Effector memory CD8-positive, alpha-beta T cell (primary cell): ENCODE data around the gene MRPL47.

Experiments
- ATAC-seq: fragments of 150-1000 bp; cut with Tn5 transposase; replicated peaks from 2 replicates; pipeline ENCODE4 v1.10.0; 2021; ENCODE audit warnings: mild to moderate bottlenecking, moderate library complexity
- DNase-seq, 3 experiments: peaks; one replicate each; pipeline ENCODE4 v3.0.0; 2021
- H3K27ac Mint-ChIP-seq, 2 donors: one replicate each; pipeline ENCODE4 v1.8.0; 2022; ENCODE audit warnings: mild to moderate bottlenecking in 2 of 2, mixed read lengths in 2 of 2, moderate library complexity in 2 of 2
- H3K27me3 Mint-ChIP-seq, 2 donors: one replicate each; pipeline ENCODE4 v1.8.0; 2022; ENCODE audit warnings: mixed read lengths in 2 of 2
- H3K36me3 Mint-ChIP-seq: one replicate; pipeline ENCODE4 v1.8.0; 2022; ENCODE audit warnings: mild to moderate bottlenecking, moderate library complexity, mixed read lengths; ENCODE audit not compliant: insufficient read depth
- H3K4me1 Mint-ChIP-seq, 2 donors: one replicate each; pipeline ENCODE4 v1.8.0; 2022; ENCODE audit warnings: low read depth in 2 of 2, mixed read lengths in 2 of 2
- H3K4me3 Mint-ChIP-seq, 2 donors: one replicate each; pipeline ENCODE4 v1.8.0; 2022; ENCODE audit warnings: mild to moderate bottlenecking in 2 of 2, mixed read lengths in 2 of 2, moderate library complexity in 2 of 2
- H3K9me3 Mint-ChIP-seq, 2 donors: one replicate each; pipeline ENCODE4 v1.8.0; 2022; ENCODE audit warnings: mixed read lengths in 2 of 2

Gene MRPL47

DNA sequence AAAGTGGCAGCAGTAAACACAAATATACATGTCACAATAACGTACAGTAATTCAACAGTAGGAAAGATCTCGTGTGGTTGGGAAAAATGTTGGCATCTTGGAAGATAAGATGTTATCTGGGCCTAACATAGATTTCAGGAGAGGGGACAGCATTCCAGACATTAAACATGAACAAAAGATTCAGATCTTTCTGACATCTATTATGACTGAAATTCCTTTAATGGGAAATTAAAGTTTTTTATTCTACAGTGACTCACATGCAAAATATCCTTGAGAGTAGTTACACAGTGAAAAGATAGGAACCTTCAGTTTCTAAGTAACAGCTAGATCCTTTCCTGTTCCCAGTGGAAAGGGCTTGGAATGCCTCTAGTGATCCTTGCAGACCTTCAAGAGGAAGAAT is 9.4 kb upstream of the MRPL47 start:
- Mint-ChIP-seq H3K27ac (no peak overlapping the region), H3K4me1 (peaks cover 5 to 29% of the 10 kb centered on the region in 2 donors), H3K4me3 (no peak overlapping the region), H3K9me3 (no peaks in the 10 kb centered on the region), H3K36me3 (peaks cover 14% of the 10 kb centered on the region), H3K27me3 (no peaks in the 10 kb centered on the region)
- ATAC-seq, result no peak
- no peak for DNase-seq

DNA sequence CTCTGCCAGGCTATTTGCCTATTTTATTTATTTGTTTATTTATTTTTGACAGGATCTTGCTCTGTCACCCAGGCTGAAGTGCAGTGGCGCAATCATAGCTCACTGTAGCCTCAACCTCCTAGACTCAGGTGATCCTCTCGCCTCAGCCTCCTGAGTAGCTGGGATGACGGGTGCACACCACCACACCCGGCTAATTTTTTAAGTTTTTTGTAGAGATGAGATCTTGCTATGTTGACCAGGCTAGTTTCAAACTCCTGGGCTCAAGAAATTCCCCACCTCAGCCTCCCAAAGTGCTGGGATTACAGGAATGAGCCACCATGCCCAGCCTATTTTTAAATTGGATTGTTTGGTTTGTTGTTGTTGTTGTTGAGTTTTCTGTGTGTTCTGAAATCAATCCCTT is 5.6 kb upstream of the MRPL47 start:
- Mint-ChIP-seq H3K27me3 (no peaks in the 10 kb centered on the region), H3K4me3 (peak overlapping the region in 1 of 2 donors; percentile 37), H3K27ac (peak overlapping the region; percentile 8 to 83), H3K36me3 (peaks cover 8% of the 10 kb centered on the region), H3K9me3 (no peaks in the 10 kb centered on the region), H3K4me1 (peaks cover 15 to 34% of the 10 kb centered on the region in 2 donors)
- no peak for ATAC-seq
- DNase-seq, result no peak

DNA sequence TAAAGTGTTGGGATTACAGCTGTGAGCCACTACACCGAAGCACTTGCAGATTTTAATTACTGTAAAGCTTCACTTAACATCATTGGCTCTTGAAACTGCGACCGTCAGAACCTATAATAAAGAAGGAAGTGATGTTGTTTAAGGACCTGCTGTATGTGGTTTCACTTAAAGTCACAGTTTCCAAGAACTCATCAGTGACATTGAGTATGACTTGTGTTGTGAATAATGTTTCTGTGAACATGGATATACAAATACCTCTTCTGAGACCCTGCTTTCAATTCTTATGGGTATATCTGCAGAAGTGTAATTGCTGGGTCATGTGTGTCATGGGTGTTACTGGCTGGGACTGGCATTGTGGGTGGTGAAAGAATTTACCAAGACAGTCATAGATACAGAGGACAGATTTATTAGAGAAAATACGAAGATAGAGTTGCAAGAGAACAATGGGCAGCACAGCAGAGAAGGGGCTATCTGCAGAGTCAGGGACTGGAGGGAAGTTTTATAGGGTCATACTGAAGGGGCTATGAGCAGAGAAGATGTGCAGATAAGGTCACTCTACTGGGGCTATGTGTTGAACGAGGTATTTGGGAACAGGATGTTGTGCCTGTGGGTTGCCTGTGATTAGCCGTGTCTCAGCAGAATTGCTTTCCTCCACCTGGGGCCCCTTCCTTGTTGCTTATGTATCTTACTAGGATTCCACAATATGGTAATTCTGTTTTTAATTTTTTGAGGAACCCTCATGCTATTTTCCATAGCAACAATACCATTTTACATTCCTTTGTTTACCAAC is 4.7 kb upstream of the MRPL47 start:
- no peak for ATAC-seq

DNA sequence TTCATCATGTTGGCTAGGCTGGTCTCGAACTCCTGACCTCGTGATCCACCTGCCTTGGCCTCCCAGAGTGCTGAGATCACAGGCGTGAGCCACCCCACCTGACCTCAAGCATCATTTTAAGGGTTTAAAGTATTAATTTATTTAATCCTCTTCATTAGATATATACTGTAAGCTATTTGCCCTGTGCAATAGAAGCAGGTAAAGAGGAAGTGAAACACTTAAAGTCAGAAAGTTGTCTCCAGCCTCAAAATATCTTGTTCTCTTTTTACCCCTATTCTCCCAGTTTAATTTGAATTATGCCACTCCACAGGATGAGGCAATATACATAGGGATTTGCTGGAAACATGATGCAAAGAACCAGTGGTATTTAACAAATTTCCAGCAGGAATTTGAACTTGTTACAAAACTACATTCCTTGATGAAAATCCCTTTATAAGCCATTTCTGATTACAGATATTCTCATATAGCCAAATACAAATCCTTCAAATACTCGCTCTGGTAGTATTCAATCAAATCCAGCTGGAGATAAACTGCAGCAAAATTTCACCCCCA is 2.2 kb upstream of the MRPL47 start:
- Mint-ChIP-seq H3K4me3 (peak overlapping the region; percentile 3 to 34), H3K27ac (no peak overlapping the region), H3K27me3 (no peaks in the 10 kb centered on the region), H3K9me3 (no peaks in the 10 kb centered on the region), H3K4me1 (peaks cover 22 to 45% of the 10 kb centered on the region in 2 donors), H3K36me3 (peaks cover 23% of the 10 kb centered on the region)
- no peak for DNase-seq
- no peak for ATAC-seq

More for the DNA sequence above, 4.7 kb upstream of the MRPL47 start:
- DNase-seq, result no peak
- Mint-ChIP-seq H3K9me3 (no peaks in the 10 kb centered on the region), H3K27me3 (no peaks in the 10 kb centered on the region), H3K4me3 (peak overlapping the region; percentile 26 to 54), H3K27ac (peak overlapping the region; percentile 8 to 83), H3K36me3 (peaks cover 17% of the 10 kb centered on the region), H3K4me1 (peaks cover 21 to 43% of the 10 kb centered on the region in 2 donors)

DNA sequence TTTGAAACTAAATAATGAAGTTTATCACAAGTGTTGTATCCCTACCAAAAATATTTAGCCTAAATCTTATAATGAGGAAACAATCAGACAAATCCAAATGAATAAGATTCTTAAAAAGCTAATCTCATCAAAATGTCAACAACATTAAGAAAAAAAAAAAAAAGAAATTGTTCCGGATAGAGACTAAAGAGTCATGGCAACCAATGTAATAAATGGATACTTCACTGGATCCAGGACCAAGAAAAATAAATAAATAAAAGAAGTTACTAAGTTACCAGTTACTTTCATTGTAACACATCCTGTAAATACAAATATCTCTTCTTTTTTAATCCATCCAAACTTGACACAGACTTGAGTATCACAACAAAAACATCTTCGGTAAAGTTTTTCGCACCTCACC is 607 bp downstream of the MRPL47 start:
- Mint-ChIP-seq H3K27ac (peak overlapping the region; percentile 99), H3K36me3 (peaks cover 49% of the 10 kb centered on the region), H3K27me3 (no peaks in the 10 kb centered on the region), H3K9me3 (no peaks in the 10 kb centered on the region), H3K4me3 (peak overlapping the region; percentile 98 to 99), H3K4me1 (peaks cover 18 to 32% of the 10 kb centered on the region in 2 donors)
- DNase-seq (no peak), ATAC-seq (no peak)

DNA sequence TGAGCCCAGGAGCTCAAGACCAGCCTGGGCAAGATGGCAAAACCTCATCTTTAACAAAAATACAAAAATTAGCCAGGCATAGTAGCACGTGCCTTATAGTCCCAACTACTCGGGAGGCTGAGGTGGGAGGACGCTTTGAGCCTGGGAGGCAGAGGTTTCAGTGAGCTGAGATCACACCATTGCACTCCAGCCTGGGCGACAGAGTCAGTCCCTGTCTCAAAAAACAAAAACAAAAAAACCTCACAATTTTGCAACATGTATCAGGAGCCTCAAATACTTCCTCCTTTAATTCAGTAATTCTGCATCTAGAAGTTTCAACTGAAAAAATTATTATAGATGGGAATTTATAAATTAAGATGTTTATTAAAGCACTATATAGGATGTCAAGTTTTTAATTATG is 1.1 kb downstream of the MRPL47 start:
- no peak for ATAC-seq
- H3K9me3 Mint-ChIP-seq, result no peaks in the 10 kb centered on the region
- H3K27me3 Mint-ChIP-seq, result no peaks in the 10 kb centered on the region
- H3K27ac Mint-ChIP-seq, result peak overlapping the region; percentile 99
- H3K4me3 Mint-ChIP-seq, result peak overlapping the region; percentile 98 to 99
- DNase-seq, result no peak
- H3K36me3 Mint-ChIP-seq, result peaks cover 54% of the 10 kb centered on the region
- H3K4me1 Mint-ChIP-seq, result peaks cover 16 to 30% of the 10 kb centered on the region in 2 donors

DNA sequence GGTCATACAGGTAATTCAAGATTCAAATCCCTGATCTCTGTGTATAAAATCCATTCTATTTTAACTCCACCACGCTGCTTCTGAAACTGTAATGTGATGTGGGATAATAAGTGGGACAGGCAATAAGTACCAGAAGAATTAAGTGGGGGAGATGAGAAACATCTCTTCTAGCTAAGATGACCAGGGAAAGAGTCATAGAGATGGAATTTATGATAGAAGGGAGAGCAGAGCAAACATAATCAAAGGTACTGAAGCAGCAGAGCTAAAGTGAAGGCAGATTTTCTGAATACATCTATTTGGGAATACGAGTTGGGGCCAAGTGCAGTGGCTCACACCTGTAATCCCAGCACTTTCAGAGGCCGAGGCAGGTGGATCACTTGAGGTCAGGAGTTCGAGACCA is 4.9 kb downstream of the MRPL47 start:
- Mint-ChIP-seq H3K27me3 (no peaks in the 10 kb centered on the region), H3K27ac (peak overlapping the region in 1 of 2 donors; percentile 65), H3K36me3 (peaks cover 73% of the 10 kb centered on the region), H3K9me3 (no peaks in the 10 kb centered on the region), H3K4me3 (no peak overlapping the region), H3K4me1 (peaks cover 3 to 21% of the 10 kb centered on the region in 2 donors)
- DNase-seq (no peak), ATAC-seq (no peak)

DNA sequence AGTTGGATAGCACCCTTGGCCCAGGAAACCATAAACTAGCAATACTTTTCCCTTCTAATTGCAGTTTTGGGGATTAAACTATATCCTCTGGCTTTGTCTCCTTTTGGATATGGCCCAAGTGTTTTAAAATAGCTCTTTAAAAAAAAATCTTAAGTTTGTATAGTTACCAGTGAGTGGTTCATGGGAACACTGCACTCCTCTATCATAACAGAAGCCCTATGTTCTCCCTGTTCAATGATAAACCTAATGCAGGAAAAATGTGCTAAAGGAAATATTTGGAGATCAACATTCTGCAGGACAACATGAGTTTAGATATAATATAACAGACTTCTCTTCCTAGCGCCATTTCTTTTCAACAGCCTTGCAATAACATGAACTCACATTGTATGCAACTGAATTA is 13.1 kb downstream of the MRPL47 start:
- peaks cover 0 to 7% of the 10 kb centered on the region in 2 donors for H3K4me1 Mint-ChIP-seq
- H3K36me3 Mint-ChIP-seq, result peaks cover 84% of the 10 kb centered on the region
- ATAC-seq (no peak), DNase-seq (no peak)
- H3K27ac Mint-ChIP-seq, result no peak overlapping the region
- no peak overlapping the region for H3K4me3 Mint-ChIP-seq
- no peaks in the 10 kb centered on the region for H3K27me3 Mint-ChIP-seq
- no peaks in the 10 kb centered on the region for H3K9me3 Mint-ChIP-seq

DNA sequence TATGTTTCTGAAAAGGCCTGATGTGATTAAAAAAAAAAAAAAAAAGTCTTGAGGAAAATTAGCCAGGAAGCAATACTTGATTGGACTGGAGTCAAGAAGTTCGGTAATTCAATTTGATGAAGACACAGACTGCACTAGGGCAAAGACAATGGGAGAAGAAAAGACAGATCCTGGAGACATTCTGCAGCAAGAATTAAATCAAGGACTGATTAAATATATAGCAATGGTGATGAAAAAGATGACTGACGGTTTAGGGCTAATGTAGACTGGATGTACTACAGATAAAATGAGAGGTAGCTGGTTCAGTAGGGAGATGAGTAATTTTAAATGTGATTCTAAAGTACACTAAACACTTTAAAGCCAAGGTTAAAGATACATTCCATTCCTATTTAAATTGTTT is 13.8 kb downstream of the MRPL47 start:
- H3K27me3 Mint-ChIP-seq, result no peaks in the 10 kb centered on the region
- DNase-seq (no peak), ATAC-seq (no peak)
- peaks cover 0 to 7% of the 10 kb centered on the region in 2 donors for H3K4me1 Mint-ChIP-seq
- peaks cover 83% of the 10 kb centered on the region for H3K36me3 Mint-ChIP-seq
- no peaks in the 10 kb centered on the region for H3K9me3 Mint-ChIP-seq
- H3K27ac Mint-ChIP-seq, result peak overlapping the region in 1 of 2 donors; percentile 17
- H3K4me3 Mint-ChIP-seq, result no peak overlapping the region

DNA sequence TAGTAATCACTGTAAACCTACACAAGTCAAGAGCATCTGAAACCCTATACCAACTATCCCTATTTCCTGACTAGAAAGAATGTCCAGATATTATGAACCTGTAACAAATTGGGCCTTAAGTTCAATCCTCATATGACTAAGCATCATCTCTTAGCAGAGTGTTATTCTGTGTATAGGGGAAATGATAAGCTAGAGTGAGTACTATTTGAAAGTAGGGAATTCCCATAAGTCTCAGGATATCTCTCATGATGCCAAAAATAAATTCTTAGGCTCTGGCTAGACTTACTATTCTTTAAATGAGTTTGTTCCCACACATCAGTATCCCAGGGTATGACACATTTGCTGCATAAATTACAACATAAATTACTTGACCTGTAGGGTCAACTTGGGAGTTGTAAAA is 15.3 kb downstream of the MRPL47 start:
- Mint-ChIP-seq H3K4me1 (peaks cover 0 to 7% of the 10 kb centered on the region in 2 donors), H3K4me3 (no peak overlapping the region), H3K27me3 (no peaks in the 10 kb centered on the region), H3K36me3 (peaks cover 89% of the 10 kb centered on the region), H3K27ac (no peak overlapping the region), H3K9me3 (no peaks in the 10 kb centered on the region)
- DNase-seq, result no peak
- no peak for ATAC-seq

DNA sequence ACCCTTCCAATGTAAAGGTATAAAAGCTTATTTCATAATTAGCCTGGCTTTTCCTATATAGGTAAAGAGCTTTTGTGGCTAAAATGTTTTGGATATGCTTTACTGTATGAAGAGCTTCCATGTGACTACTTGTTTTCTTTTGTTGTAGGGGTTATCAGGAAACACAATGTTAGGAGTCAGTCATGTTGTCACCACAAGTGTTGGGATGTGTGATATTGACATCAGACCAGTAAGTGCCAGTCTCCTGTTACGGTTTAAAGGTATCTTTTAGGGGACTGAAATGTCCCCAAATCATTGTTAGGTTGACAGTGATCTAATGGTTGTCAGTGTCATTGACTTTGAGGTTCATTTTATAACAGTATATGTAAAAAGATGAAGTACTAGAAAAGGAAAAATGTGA is 23.4 kb downstream of the MRPL47 start:
- H3K4me1 Mint-ChIP-seq, result no peaks in the 10 kb centered on the region
- no peaks in the 10 kb centered on the region for H3K27me3 Mint-ChIP-seq
- no peak for DNase-seq
- H3K27ac Mint-ChIP-seq, result peak overlapping the region in 1 of 2 donors; percentile 22
- ATAC-seq, result no peak
- peaks cover 62% of the 10 kb centered on the region for H3K36me3 Mint-ChIP-seq
- no peaks in the 10 kb centered on the region for H3K9me3 Mint-ChIP-seq
- no peak overlapping the region for H3K4me3 Mint-ChIP-seq

DNA sequence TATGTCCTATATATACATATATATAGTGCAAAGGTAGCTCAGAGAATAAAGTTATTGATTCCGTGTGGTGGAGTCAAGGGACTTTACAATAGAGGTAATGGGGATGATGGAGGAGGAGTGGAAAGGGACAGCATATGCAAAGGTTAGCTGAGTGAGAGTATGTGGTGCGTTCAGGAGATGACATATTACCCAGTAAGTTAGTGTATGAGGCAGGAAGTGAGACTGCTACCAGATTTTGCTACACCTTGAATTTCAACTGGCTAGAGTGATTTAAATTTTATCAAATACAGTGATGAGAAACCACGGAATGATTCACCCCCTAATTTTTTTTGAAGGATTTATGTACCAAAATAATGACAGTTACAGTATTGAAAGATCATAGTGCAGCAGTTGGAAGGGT is 38.9 kb downstream of the MRPL47 start:
- Mint-ChIP-seq H3K4me3 (no peak overlapping the region), H3K4me1 (peaks cover 22 to 24% of the 10 kb centered on the region in 2 donors), H3K36me3 (peaks cover 19% of the 10 kb centered on the region), H3K27ac (peak overlapping the region in 1 of 2 donors; percentile 3), H3K27me3 (no peaks in the 10 kb centered on the region), H3K9me3 (no peaks in the 10 kb centered on the region)
- ATAC-seq (no peak), DNase-seq (no peak)

DNA sequence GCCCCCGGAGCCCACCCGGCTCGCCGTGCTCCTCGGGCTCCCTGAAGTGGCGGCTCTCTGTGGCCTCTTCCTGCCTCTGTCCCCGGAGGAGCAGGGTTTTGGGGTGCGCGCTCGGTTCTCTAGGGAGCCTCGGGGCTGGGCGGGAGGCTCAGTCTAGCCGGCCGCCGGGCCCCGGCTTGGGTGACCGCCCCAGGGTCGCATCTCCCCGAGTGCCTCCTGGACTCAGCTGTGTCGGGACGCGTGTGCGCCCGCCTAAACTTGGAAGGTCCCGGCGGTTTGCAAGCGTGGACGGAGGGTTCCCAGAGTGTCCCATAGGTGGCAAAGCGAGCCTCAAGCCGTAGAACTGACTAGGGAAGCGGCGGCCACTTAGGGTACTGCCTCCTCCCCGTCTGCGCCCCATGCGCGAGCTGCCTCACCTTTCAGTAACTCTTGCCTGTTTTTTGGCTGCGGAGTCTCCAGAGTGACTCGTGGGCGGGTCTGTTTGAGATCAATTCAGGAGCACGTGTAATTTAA is 41.1 kb downstream of the MRPL47 start:
- no peaks in the 10 kb centered on the region for H3K9me3 Mint-ChIP-seq
- ATAC-seq (peak; percentile 61), DNase-seq (peak; percentile 49 to 58 (median 55))
- H3K27me3 Mint-ChIP-seq, result no peaks in the 10 kb centered on the region
- H3K4me1 Mint-ChIP-seq, result peaks cover 18 to 24% of the 10 kb centered on the region in 2 donors
- H3K27ac Mint-ChIP-seq, result peak overlapping the region; percentile 73 to 87
- peaks cover 8% of the 10 kb centered on the region for H3K36me3 Mint-ChIP-seq
- H3K4me3 Mint-ChIP-seq, result peak overlapping the region; percentile 95
